GM20431 (cell line): Measurements from ENCODE around the gene TCF7L2.

Source experiments
- in situ Hi-C: fragments of 300-500 bp; cut with MseI, MboI; formaldehyde crosslinking; loops from one replicate; pipeline ENCODE4 v1.15.0; 2020; ENCODE audit warnings: low sequenced_read_pairs; ENCODE audit not compliant: unreplicated experiment

TCF7L2 gene

GRCh38 chr10:113130014-113130641 lies 180.1 kb downstream of the TCF7L2 start:
- in situ Hi-C loops = no loop called here

GRCh38 chr10:113131613-113132261 lies 181.7 kb downstream of the TCF7L2 start:
- in situ Hi-C loops = no loop called here

GRCh38 chr10:113132591-113133121 lies 182.6 kb downstream of the TCF7L2 start:
- in situ Hi-C loops = no loop called here

GRCh38 chr10:113133497-113134115 lies 183.6 kb downstream of the TCF7L2 start:
- in situ Hi-C loops = no loop called here

- in situ Hi-C loops = no loop called here
These were observed 185.0 kb downstream of the TCF7L2 start for GRCh38 chr10:113135025-113135424.

GRCh38 chr10:113137941-113138685 lies 188.1 kb downstream of the TCF7L2 start:
- in situ Hi-C loops = no loop called here

GRCh38 chr10:113138937-113139585 lies 189.0 kb downstream of the TCF7L2 start:
- in situ Hi-C loops = no loop called here

GRCh38 chr10:113139699-113140098 lies 189.7 kb downstream of the TCF7L2 start:
- in situ Hi-C loops = no loop called here

GRCh38 chr10:113140143-113141011 lies 190.3 kb downstream of the TCF7L2 start:
- in situ Hi-C loops = no loop called here

- in situ Hi-C loops = no loop called here
These were observed 192.7 kb downstream of the TCF7L2 start for GRCh38 chr10:113142601-113143362.

GRCh38 chr10:113144576-113144975 lies 194.5 kb downstream of the TCF7L2 start:
- in situ Hi-C loops = no loop called here

GRCh38 chr10:113148071-113148825 lies 198.2 kb downstream of the TCF7L2 start:
- in situ Hi-C loops = no loop called here

- in situ Hi-C loops = no loop called here
These were observed 198.9 kb downstream of the TCF7L2 start for GRCh38 chr10:113148901-113149300.

GRCh38 chr10:113149626-113150025 lies 199.6 kb downstream of the TCF7L2 start:
- in situ Hi-C loops = no loop called here

- in situ Hi-C loops = no loop called here
These were observed 201.2 kb downstream of the TCF7L2 start for GRCh38 chr10:113151190-113151666.

GRCh38 chr10:113153493-113154102 lies 203.6 kb downstream of the TCF7L2 start:
- in situ Hi-C loops = no loop called here

GRCh38 chr10:113157441-113157840 lies 207.4 kb downstream of the TCF7L2 start:
- in situ Hi-C loops = no loop called here
